Esophagus squamous epithelium (tissue), 5 donors: ENCODE measurements around the gene ZNF296. TPM values are rescaled to one million over a fixed set of nuclear protein-coding genes. Genes with fewer than 3 reads are reported as not detected.

ENCODE experiments used
- DNase-seq: peaks from one replicate; lab custom pipeline; 2025; lab: John Stamatoyannopoulos, UW
- H3K27ac ChIP-seq, 4 donors: fragments of 200-600 bp; sonication (generic); one replicate each; pipeline ENCODE4 v1.5.1; 2016 to 2019; ENCODE audit warnings: mild to moderate bottlenecking in 1 of 4
- H3K27me3 ChIP-seq, 4 donors: fragments of 200-600 bp; sonication (generic); 1 replicate in 3 of 4; 2 replicates in 1 of 4; pipeline versions ENCODE4 v1.5.1 to v1.6.0; 2017 to 2021; ENCODE audit warnings: antibody characterized with exemption in 1 of 4
- H3K36me3 ChIP-seq, 3 donors: fragments of 200-600 bp; sonication (generic); one replicate each; pipeline ENCODE4 v1.5.1; 2016 to 2019
- H3K4me1 ChIP-seq, 3 donors: fragments of 200-600 bp; sonication (generic); one replicate each; pipeline ENCODE4 v1.5.1; 2017 to 2019
- H3K4me3 ChIP-seq, 4 donors: fragments of 200-600 bp; sonication (generic); 1 replicate in 3 of 4; 2 replicates in 1 of 4; pipeline ENCODE4 v1.5.1; 2016 to 2019; ENCODE audit warnings: mild to moderate bottlenecking in 2 of 4, moderate library complexity in 1 of 4
- H3K9me3 ChIP-seq, 3 donors: fragments of 200-600 bp; sonication (generic); one replicate each; pipeline ENCODE4 v1.5.1; 2016 to 2019
- CTCF ChIP-seq, 6 experiments: fragments of 450-650 bp in 4 of 6; fragments of 200-600 bp in 2 of 6; sonication (generic) in 2 of 6; IDR thresholded peaks; one replicate each; pipeline ENCODE4 v1.5.1; 2016 to 2019; ENCODE audit warnings: antibody characterized with exemption in 6 of 6, mild to moderate bottlenecking in 4 of 6, moderate library complexity in 4 of 6
- POLR2A ChIP-seq, 4 donors: fragments of 450-650 bp; IDR thresholded peaks; one replicate each; pipeline ENCODE4 v1.6.1; 2017; ENCODE audit warnings: antibody characterized with exemption in 4 of 4, mild to moderate bottlenecking in 4 of 4, moderate library complexity in 3 of 4
- WGBS, 2 donors: methylation state at CpG; one replicate each; pipeline ENCODE4 v1.1.5; 2018; 5-methylcytosine and 5-hydroxymethylcytosine counted together
- intact Hi-C: fragments of 100-400 bp; cut with DNase I; formaldehyde crosslinking; loops from one replicate; pipeline ENCODE4 v1.15.0; 2022
- total RNA-seq, 4 donors: library from RNA; depleted of rRNA; stranded (reverse); fragments of >200 nt; gene quantifications; one replicate each; pipeline ENCODE4 v1.1.0, GENCODE V29; 2016
- donor health status: DM: yes; HTN: yes; CAD: no.

The ZNF296 gene
- total RNA-seq, 4 donors from 2014 or later: 4.0 to 17.7 (median 4.5) TPM

- Histone ChIP-seq H3K4me3 (no peak overlapping the region), H3K9me3 (no peaks in the 10 kb centered on the region), H3K4me1 (peaks cover 10 to 89% (median 19%) of the 10 kb centered on the region in 3 donors), H3K27ac (no peak overlapping the region), H3K27me3 (no peaks in the 10 kb centered on the region), H3K36me3 (no peaks in the 10 kb centered on the region)
- DNase-seq: no peak
- TF ChIP-seq POLR2A (IDR thresholded peaks at IDR 0.05): no peak
- no peak for TF ChIP-seq CTCF (IDR thresholded peaks at IDR 0.05)
- 35 to 49% methylated on average over 9 to 15 of the region's 16 CpGs for whole genome bisulfite sequencing, 2 donors
- intact Hi-C loops: no loop called here
Observed at GRCh38 chr19:45117167-45117594, 40.9 kb upstream of the ZNF296 start.

- Histone ChIP-seq H3K27ac (no peak overlapping the region), H3K36me3 (no peaks in the 10 kb centered on the region), H3K4me3 (no peak overlapping the region), H3K9me3 (no peaks in the 10 kb centered on the region), H3K4me1 (peaks cover 0 to 79% (median 14%) of the 10 kb centered on the region in 3 donors), H3K27me3 (no peaks in the 10 kb centered on the region)
- intact Hi-C loops: no loop called here
- WGBS, 2 donors: 81 to 91% methylated on average over 7 to 8 of the region's 21 CpGs
- no peak for DNase-seq
- TF ChIP-seq POLR2A (IDR thresholded peaks at IDR 0.05) (no peak), CTCF (IDR thresholded peaks at IDR 0.05) (no peak)
Observed at GRCh38 chr19:45115809-45116615, 39.7 kb upstream of the ZNF296 start.

- no peak for TF ChIP-seq CTCF (IDR thresholded peaks at IDR 0.05)
- no peak for TF ChIP-seq POLR2A (IDR thresholded peaks at IDR 0.05)
- no peak for DNase-seq
- Histone ChIP-seq H3K4me1 (peaks cover 0 to 68% (median 14%) of the 10 kb centered on the region in 3 donors), H3K27ac (no peak overlapping the region), H3K27me3 (no peaks in the 10 kb centered on the region), H3K4me3 (no peak overlapping the region), H3K36me3 (peaks cover 0 to 4% (median 0%) of the 10 kb centered on the region in 3 donors), H3K9me3 (no peaks in the 10 kb centered on the region)
- intact Hi-C loops: no loop called here
- WGBS, 2 donors: 63% methylated on average over 1 of the region's 4 CpGs; no CpG with 5 or more reads in 1 of the 2 donors
Observed at GRCh38 chr19:45114116-45114515, 37.8 kb upstream of the ZNF296 start.

- no peaks in the 10 kb centered on the region for H3K9me3 ChIP-seq
- no peak for DNase-seq
- no peak overlapping the region for H3K4me3 ChIP-seq
- H3K27me3 ChIP-seq: no peaks in the 10 kb centered on the region
- peaks cover 0 to 4% (median 0%) of the 10 kb centered on the region in 3 donors for H3K36me3 ChIP-seq
- intact Hi-C loops: no loop called here
- TF ChIP-seq POLR2A (IDR thresholded peaks at IDR 0.05): no peak
- no peak for TF ChIP-seq CTCF (IDR thresholded peaks at IDR 0.05)
- H3K27ac ChIP-seq: no peak overlapping the region
- peaks cover 0 to 66% (median 14%) of the 10 kb centered on the region in 3 donors for H3K4me1 ChIP-seq
- WGBS, 2 donors: 53 to 94% methylated on average over 3 to 7 of the region's 9 CpGs
Observed at GRCh38 chr19:45113628-45114027, 37.4 kb upstream of the ZNF296 start.

GRCh38 chr19:45112111-45112827, 36.0 kb upstream of the ZNF296 start:
- H3K27ac ChIP-seq: no peak overlapping the region
- 89 to 93% methylated on average over 4 to 5 of the region's 11 CpGs for WGBS, 2 donors
- no peak overlapping the region for H3K4me3 ChIP-seq
- no peaks in the 10 kb centered on the region for H3K9me3 ChIP-seq
- peaks cover 0 to 4% (median 0%) of the 10 kb centered on the region in 3 donors for H3K36me3 ChIP-seq
- no peaks in the 10 kb centered on the region for H3K27me3 ChIP-seq
- TF ChIP-seq POLR2A (IDR thresholded peaks at IDR 0.05): no peak
- TF ChIP-seq CTCF (IDR thresholded peaks at IDR 0.05): no peak
- peaks cover 0 to 53% (median 13%) of the 10 kb centered on the region in 3 donors for H3K4me1 ChIP-seq
- DNase-seq: no peak
- intact Hi-C loops: no loop called here
